HEK293T (cell line): ENCODE measurements around the gene ATP8A2.

Experiments used
- BHLHE40 ChIP-seq: fragments of 450-650 bp; IDR thresholded peaks from 2 replicates; pipeline ENCODE4 v1.6.1; 2016; ENCODE audit warnings: mild to moderate bottlenecking, moderate library complexity, borderline replicate concordance
- CTBP1 ChIP-seq: fragments of 450-650 bp; IDR thresholded peaks from 2 replicates; pipeline ENCODE4 v1.6.1; 2016; ENCODE audit warnings: borderline replicate concordance
- FOXA1 ChIP-seq: fragments of 450-650 bp; IDR thresholded peaks from 2 replicates; pipeline ENCODE4 v1.6.1; 2016; ENCODE audit warnings: mild to moderate bottlenecking
- FOXK2 ChIP-seq: fragments of 450-650 bp; IDR thresholded peaks from 2 replicates; pipeline ENCODE4 v1.6.1; 2016; ENCODE audit warnings: mild to moderate bottlenecking
- FOXM1 ChIP-seq: fragments of 450-650 bp; IDR thresholded peaks from 2 replicates; pipeline ENCODE4 v1.6.1; 2017; ENCODE audit warnings: mild to moderate bottlenecking, borderline replicate concordance
- L3MBTL2 ChIP-seq: fragments of 450-650 bp; conservative IDR thresholded peaks from 2 replicates; pipeline ENCODE4 v1.6.1; 2016; ENCODE audit warnings: mild to moderate bottlenecking
- LEF1 ChIP-seq: fragments of 450-650 bp; IDR thresholded peaks from 2 replicates; pipeline ENCODE4 v1.6.1; 2017; ENCODE audit warnings: mild to moderate bottlenecking, borderline replicate concordance
- NFRKB ChIP-seq: fragments of 450-650 bp; IDR thresholded peaks from 2 replicates; pipeline ENCODE4 v1.6.1; 2016; ENCODE audit warnings: mild to moderate bottlenecking, moderate library complexity
- PKNOX1 ChIP-seq: fragments of 450-650 bp; IDR thresholded peaks from 2 replicates; pipeline ENCODE4 v1.6.1; 2016
- SP1 ChIP-seq: fragments of 450-650 bp; IDR thresholded peaks from 2 replicates; pipeline ENCODE4 v1.6.1; 2017
- SUZ12 ChIP-seq: fragments of 450-650 bp; IDR thresholded peaks from 2 replicates; pipeline ENCODE4 v1.6.1; 2016; ENCODE audit warnings: mild to moderate bottlenecking

GRCh38 chr13:25971047-25971446, 599.3 kb downstream of the ATP8A2 start:
- TF ChIP-seq CTBP1, result no peak
- no peak for TF ChIP-seq LEF1
- no peak for TF ChIP-seq BHLHE40
- TF ChIP-seq FOXK2, result no peak
- TF ChIP-seq SP1, result no peak
- TF ChIP-seq L3MBTL2, result no peak
- TF ChIP-seq SUZ12, result no peak
- no peak for TF ChIP-seq FOXA1
- no peak for TF ChIP-seq PKNOX1
- TF ChIP-seq NFRKB, result no peak
- no peak for TF ChIP-seq FOXM1
